ENCODE measurements around the gene ZNF710.

ZNF710 gene

DNA sequence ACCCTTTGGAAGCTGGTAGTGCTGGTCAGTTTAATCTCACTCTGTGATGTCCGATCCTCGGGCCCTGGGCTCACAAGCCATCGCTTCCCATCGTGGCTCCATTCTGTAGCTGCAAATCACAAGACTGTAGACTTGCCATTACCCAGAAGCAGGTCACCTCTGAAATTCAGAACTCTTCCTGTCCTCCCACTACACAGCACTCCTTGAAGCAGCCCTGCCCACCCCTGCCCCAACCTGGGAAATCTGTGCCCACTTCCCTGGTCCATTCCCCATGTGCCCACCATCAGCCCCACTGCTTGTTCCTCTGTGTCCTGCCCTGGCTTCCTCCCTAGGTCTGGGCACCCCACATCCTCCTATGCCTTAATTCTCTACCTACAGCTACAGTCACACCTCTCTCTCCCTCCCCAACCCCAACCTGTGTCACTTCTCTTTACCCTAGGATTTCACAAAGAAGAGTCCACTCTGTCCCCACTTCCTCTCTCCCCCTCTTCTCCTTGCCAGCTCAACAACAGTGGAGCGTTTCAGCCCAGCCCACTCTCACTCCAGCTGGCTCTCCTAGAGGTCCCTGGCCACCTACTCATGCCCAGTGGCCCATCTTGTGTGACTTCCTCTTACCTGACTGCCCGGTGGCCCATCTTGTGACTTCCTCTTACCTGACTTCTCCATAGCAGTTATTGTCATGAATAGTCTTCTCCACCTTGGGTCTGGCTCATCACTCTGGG lies 8.3 kb downstream of the ZNF710 start:
- no peaks in the 10 kb centered on the region for H3K4me1 ChIP-seq (ENCODE audit: control insufficient read depth, insufficient read depth, low read length)
- H3K27me3 ChIP-seq (ENCODE audit: control insufficient read depth, insufficient read depth, low read length): no peaks in the 10 kb centered on the region
- H3K9ac ChIP-seq (ENCODE audit: low read length): no peak overlapping the region
- no peaks in the 10 kb centered on the region for H3K36me3 ChIP-seq (ENCODE audit: control insufficient read depth, insufficient read depth, low read length)
- no peak overlapping the region for H3K4me3 ChIP-seq (ENCODE audit: low read length)
- H3K27ac ChIP-seq (ENCODE audit: low read depth, low read length): no peak overlapping the region

DNA sequence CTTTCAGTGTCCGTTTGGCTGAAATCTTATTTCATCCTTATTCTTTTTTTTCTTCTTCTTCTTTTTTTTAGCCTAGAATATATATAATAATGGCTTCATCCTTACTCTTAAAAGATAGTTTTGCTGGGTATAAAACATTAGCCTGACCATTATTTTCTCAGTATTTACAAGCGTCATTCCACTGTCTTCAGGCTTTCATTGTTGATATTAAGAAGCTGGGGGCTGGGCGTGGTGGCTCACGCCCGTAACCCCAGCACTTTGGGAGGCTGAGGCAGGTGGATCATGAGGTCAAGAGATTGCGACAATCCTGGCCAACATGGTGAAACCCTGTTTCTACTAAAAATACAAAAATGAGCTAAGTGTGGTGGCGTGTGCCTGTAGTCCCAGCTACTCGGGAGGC lies 10.6 kb downstream of the ZNF710 start:
- H3K9ac ChIP-seq (ENCODE audit: low read length): no peak overlapping the region
- no peak overlapping the region for H3K4me3 ChIP-seq (ENCODE audit: low read length)
- no peaks in the 10 kb centered on the region for H3K27me3 ChIP-seq (ENCODE audit: control insufficient read depth, insufficient read depth, low read length)
- H3K27ac ChIP-seq (ENCODE audit: low read depth, low read length): no peak overlapping the region
- no peaks in the 10 kb centered on the region for H3K36me3 ChIP-seq (ENCODE audit: control insufficient read depth, insufficient read depth, low read length)
- no peaks in the 10 kb centered on the region for H3K4me1 ChIP-seq (ENCODE audit: control insufficient read depth, insufficient read depth, low read length)

DNA sequence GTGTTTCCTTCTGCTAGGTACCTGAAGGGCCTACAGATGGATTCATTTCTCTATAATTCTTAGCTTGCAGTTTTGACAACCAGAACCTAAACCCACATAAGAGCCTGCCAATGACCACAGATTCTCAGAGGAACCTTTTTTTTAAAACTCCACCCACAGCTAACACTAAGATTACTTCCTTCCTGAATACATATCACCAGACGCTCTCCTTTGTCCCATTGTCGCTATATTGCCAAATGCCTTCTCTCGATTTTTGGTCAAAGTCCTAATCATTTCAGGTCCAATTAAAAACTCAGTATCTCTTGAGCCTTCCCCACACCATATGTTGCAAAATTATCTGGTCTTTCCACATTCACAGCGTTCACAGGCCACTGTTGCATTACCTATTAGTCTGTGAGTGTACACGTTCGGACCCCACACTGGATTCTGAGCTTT lies 12.4 kb downstream of the ZNF710 start:
- H3K27ac ChIP-seq (ENCODE audit: low read depth, low read length): no peak overlapping the region

DNA sequence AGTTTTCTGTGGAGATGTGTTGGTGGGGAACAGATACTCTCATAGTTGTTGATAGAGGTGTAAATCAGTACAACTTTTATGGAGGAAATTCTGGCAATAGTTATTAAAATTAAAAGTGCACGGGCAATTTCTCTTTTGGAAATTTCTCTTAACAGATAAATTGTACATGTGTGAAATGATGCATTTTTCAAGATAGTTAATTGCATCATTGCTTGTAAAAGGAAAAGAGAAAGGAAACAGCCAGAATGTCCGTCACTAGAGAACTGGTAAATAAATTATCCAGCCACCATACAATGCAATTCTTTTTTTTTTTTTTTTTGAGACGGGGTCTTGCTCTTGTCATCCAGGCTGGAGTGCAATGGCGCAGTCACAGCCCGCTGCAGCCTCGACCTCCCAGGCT lies 14.2 kb downstream of the ZNF710 start:
- Histone ChIP-seq H3K4me1 (ENCODE audit: control insufficient read depth, insufficient read depth, low read length) (no peaks in the 10 kb centered on the region), H3K36me3 (ENCODE audit: control insufficient read depth, insufficient read depth, low read length) (no peaks in the 10 kb centered on the region), H3K27ac (ENCODE audit: low read depth, low read length) (no peak overlapping the region), H3K9ac (ENCODE audit: low read length) (no peak overlapping the region), H3K4me3 (ENCODE audit: low read length) (no peak overlapping the region), H3K27me3 (ENCODE audit: control insufficient read depth, insufficient read depth, low read length) (no peaks in the 10 kb centered on the region)

More for the DNA sequence above, 12.4 kb downstream of the ZNF710 start:
- Histone ChIP-seq H3K36me3 (ENCODE audit: control insufficient read depth, insufficient read depth, low read length) (no peaks in the 10 kb centered on the region), H3K4me3 (ENCODE audit: low read length) (no peak overlapping the region), H3K27me3 (ENCODE audit: control insufficient read depth, insufficient read depth, low read length) (no peaks in the 10 kb centered on the region), H3K4me1 (ENCODE audit: control insufficient read depth, insufficient read depth, low read length) (no peaks in the 10 kb centered on the region), H3K9ac (ENCODE audit: low read length) (no peak overlapping the region)

DNA sequence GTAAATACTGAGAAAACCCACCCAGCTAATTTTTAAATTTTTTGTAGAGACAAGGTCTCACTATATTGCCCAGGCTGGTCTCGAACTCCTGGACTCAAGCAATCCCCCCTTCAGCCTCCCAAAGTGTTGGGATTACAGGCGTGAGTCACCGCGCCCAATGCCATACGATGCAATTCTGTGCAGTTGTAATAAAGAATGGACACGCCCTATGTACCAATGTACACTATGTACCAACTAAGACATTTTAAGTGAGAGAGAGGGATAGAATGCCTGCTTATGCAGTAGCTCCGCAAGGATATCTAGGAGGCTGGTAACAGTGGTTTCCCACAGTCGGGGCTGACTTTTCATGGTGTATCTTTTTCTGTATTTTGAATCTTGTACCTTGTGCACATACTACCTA lies 14.6 kb downstream of the ZNF710 start:
- H3K4me3 ChIP-seq (ENCODE audit: low read length): no peak overlapping the region
- no peak overlapping the region for H3K27ac ChIP-seq (ENCODE audit: low read depth, low read length)
- H3K9ac ChIP-seq (ENCODE audit: low read length): no peak overlapping the region
- H3K36me3 ChIP-seq (ENCODE audit: control insufficient read depth, insufficient read depth, low read length): no peaks in the 10 kb centered on the region
- H3K4me1 ChIP-seq (ENCODE audit: control insufficient read depth, insufficient read depth, low read length): no peaks in the 10 kb centered on the region
- no peaks in the 10 kb centered on the region for H3K27me3 ChIP-seq (ENCODE audit: control insufficient read depth, insufficient read depth, low read length)

DNA sequence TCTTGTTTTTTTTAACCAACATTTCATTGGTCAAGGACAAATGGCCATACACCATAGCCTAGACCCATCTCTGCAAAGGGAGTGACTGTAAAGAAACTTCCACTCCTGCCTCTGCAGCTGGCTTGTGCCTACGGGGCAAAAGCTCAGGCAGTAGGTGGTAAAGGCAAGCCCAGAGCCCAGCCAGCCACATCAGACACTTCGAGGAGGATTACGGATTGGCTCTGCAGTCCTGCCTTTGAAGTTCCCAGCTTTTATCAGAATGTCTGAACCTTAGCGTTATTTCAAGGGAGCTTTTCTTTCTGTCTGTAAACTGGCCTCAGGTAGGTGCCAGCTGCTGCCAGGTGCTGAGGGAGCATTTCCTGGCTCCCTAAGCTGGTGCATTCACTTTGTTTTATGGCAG lies 15.6 kb downstream of the ZNF710 start:
- Histone ChIP-seq H3K9ac (ENCODE audit: low read length) (no peak overlapping the region), H3K4me3 (ENCODE audit: low read length) (no peak overlapping the region), H3K4me1 (ENCODE audit: control insufficient read depth, insufficient read depth, low read length) (no peaks in the 10 kb centered on the region), H3K27me3 (ENCODE audit: control insufficient read depth, insufficient read depth, low read length) (no peaks in the 10 kb centered on the region), H3K36me3 (ENCODE audit: control insufficient read depth, insufficient read depth, low read length) (no peaks in the 10 kb centered on the region), H3K27ac (ENCODE audit: low read depth, low read length) (no peak overlapping the region)

DNA sequence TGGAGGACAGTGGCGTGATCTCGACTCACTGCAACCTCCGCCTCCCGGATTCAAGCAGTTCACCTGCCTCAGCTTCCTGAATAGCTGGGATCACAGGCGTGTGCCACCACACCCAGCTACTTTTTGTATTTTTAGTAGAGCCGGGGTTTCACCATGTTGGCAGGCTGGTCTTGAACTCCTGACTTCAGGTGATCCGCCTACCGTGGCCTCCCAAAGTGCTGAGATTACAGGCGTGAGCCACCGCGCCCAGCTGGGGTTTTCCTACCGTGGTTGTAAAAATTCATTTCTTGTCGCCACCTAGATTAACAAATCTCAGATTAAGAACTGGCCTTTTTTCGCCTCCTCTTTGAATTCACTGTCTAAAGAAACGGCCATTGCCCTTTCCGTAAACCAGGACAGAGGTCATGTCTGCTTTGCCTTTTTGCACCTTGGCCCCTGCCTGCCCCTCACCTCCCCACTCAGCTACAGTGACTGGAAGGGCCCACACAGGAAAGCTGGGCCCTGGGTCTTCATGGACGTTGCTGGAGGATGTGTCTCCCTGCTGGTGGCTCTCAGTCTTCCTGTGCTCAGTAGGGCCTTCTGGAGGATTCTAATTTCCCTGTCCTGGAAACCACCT lies 17.2 kb downstream of the ZNF710 start:
- Histone ChIP-seq H3K4me1 (ENCODE audit: control insufficient read depth, insufficient read depth, low read length) (no peaks in the 10 kb centered on the region), H3K4me3 (ENCODE audit: low read length) (no peak overlapping the region), H3K36me3 (ENCODE audit: control insufficient read depth, insufficient read depth, low read length) (no peaks in the 10 kb centered on the region), H3K27ac (ENCODE audit: low read depth, low read length) (no peak overlapping the region), H3K9ac (ENCODE audit: low read length) (no peak overlapping the region), H3K27me3 (ENCODE audit: control insufficient read depth, insufficient read depth, low read length) (no peaks in the 10 kb centered on the region)

DNA sequence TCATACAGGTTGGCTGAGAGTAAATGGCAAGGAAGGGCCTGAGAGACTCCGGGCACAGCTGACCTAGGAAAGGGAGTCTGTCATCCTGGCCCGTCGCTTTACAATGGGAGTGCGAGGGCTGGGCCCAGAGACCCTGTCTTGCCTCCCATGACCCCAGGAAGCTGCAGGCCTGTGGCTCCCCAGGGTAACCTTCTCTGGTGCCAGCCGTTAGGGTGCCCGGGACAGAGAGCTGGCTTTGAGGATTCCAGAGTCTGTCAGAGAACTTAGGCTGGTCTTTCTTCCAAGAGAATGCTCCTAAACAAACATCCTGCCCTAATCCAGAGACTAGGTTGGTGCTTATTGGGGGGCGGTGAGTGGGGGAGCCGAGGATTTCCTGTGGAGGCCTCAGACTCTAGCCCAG lies 18.5 kb downstream of the ZNF710 start:
- no peak overlapping the region for H3K4me3 ChIP-seq (ENCODE audit: low read length)
- H3K27me3 ChIP-seq (ENCODE audit: control insufficient read depth, insufficient read depth, low read length): no peaks in the 10 kb centered on the region
- H3K4me1 ChIP-seq (ENCODE audit: control insufficient read depth, insufficient read depth, low read length): no peaks in the 10 kb centered on the region
- peak overlapping the region; percentile 8 for H3K27ac ChIP-seq (ENCODE audit: low read depth, low read length)
- no peaks in the 10 kb centered on the region for H3K36me3 ChIP-seq (ENCODE audit: control insufficient read depth, insufficient read depth, low read length)
- H3K9ac ChIP-seq (ENCODE audit: low read length): no peak overlapping the region

DNA sequence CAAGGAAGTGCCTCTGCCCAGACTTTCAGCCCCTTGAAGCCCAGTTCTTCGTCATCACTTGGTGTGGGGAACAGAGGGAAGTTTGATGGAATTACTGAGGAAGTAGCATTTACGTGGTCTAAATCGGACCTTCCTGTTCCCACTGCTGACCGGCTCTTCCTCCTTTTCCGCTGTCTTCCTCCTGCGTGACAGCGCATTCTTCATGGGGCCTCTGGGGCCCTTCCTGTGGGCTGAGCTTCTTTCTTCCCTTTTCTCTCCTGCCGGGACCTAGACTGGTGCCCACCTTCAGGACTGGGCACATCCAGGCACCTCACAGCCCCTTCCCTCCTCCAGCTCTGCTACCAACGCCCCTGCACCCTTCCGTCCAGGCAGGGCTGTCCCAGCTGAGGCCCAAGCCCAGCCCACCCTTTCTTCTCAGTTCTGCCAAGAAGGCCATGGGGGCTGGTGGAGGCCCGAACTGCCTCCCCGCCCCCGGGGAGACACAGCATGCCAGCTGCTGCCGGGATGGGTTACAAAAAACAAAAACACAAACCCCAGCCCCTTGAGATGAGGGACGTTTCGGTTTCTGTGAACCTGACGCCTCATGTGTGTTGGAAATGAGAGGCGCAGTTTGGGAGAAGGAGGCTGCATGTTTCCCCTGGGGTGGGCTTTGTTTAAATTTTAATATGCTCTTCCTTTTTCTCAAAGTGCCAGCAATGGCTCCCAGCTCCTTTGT lies 19.1 kb downstream of the ZNF710 start:
- Histone ChIP-seq H3K4me1 (ENCODE audit: control insufficient read depth, insufficient read depth, low read length) (no peaks in the 10 kb centered on the region), H3K27me3 (ENCODE audit: control insufficient read depth, insufficient read depth, low read length) (no peaks in the 10 kb centered on the region), H3K36me3 (ENCODE audit: control insufficient read depth, insufficient read depth, low read length) (no peaks in the 10 kb centered on the region), H3K27ac (ENCODE audit: low read depth, low read length) (no peak overlapping the region), H3K9ac (ENCODE audit: low read length) (no peak overlapping the region), H3K4me3 (ENCODE audit: low read length) (no peak overlapping the region)

DNA sequence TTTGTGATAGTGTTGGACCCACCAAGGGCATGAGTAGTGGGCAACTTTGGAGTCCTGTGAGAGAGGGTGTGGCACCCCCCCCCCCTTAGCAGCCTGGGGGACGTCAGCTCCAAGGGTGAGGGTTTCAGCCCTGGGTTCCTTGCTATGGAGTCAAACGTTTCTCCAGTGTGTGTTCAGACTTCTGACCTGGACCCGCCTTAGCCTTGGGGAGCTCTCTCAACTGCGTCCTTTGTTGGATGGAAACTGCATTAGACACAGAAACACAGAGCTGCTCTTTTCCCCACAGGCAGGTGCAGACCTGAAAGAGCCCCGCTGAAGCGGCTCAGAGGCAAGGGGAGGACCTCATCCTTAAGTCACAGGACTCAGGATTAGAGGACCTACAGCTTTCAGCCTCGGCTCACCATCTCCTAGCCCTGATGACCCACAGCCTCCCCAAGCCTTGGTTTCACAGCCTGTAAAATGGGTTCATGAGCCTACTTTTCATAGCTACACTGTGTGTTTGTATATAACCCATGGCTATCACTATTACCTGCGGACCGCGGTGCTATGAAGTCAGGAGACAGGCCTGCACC lies 19.9 kb downstream of the ZNF710 start:
- no peaks in the 10 kb centered on the region for H3K4me1 ChIP-seq (ENCODE audit: control insufficient read depth, insufficient read depth, low read length)
- no peaks in the 10 kb centered on the region for H3K27me3 ChIP-seq (ENCODE audit: control insufficient read depth, insufficient read depth, low read length)
- H3K4me3 ChIP-seq (ENCODE audit: low read length): no peak overlapping the region
- no peak overlapping the region for H3K27ac ChIP-seq (ENCODE audit: low read depth, low read length)
- H3K9ac ChIP-seq (ENCODE audit: low read length): no peak overlapping the region
- no peaks in the 10 kb centered on the region for H3K36me3 ChIP-seq (ENCODE audit: control insufficient read depth, insufficient read depth, low read length)

DNA sequence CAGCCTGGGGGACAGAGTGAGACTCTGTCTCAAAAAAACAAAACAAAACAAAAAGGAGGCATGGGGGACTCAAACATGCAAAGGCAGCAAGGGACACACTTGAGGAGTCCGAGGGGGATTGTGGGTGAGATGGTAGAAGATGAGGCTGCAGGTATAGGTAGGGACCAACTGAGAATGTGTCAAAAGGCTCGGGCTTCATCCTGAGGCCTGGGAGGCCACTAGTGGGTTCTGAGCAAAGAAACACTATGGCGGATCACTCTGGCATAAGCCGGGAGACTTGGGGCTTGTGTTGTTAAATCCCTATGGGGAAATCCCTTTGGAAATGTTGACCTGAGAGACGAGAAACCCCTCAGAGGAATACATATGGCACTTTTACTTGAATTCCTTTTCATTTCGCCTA lies 21.2 kb downstream of the ZNF710 start:
- Histone ChIP-seq H3K4me3 (ENCODE audit: low read length) (no peak overlapping the region), H3K9ac (ENCODE audit: low read length) (no peak overlapping the region), H3K27me3 (ENCODE audit: control insufficient read depth, insufficient read depth, low read length) (no peaks in the 10 kb centered on the region), H3K4me1 (ENCODE audit: control insufficient read depth, insufficient read depth, low read length) (no peaks in the 10 kb centered on the region), H3K27ac (ENCODE audit: low read depth, low read length) (no peak overlapping the region), H3K36me3 (ENCODE audit: control insufficient read depth, insufficient read depth, low read length) (no peaks in the 10 kb centered on the region)

DNA sequence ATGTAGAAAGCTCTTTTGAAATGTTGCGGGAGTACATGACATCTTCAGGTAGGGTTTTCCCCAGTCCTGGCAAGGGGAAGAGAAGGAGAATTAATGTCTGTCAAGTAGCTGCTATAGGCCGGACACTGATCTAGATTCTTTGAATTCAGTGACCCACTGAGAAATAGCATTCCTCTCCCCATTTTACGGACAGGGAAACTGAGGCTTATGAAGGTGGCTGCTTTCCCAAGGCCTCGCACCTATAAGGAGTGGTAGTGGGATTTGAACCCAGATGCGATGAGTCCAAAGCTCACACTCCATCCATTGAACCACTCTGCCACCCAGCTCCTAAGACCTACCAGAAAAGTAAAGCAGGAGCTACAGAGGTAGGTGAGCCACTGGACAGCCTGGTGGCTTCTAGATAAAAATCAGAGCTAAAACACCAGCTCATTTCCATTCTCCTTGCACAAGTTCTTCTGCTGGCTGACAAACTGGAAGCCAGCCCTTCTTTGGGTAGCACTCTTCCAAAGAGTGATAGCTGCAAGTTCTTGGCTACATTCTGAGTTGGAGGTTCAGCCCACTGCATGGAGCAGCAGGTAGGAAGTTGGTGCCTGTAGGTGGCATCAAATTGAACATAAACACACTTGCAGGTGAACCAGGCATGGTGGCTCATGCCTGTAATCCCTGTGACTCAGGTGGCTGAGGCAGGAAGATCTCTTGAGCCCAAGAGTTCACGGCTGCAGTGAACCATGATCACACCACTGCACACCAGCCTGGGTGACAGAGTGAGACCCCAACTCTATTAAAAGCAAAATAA lies 22.0 kb downstream of the ZNF710 start:
- H3K27ac ChIP-seq (ENCODE audit: low read depth, low read length): no peak overlapping the region
- H3K27me3 ChIP-seq (ENCODE audit: control insufficient read depth, insufficient read depth, low read length): no peaks in the 10 kb centered on the region
- H3K4me3 ChIP-seq (ENCODE audit: low read length): no peak overlapping the region
- no peak overlapping the region for H3K9ac ChIP-seq (ENCODE audit: low read length)
- H3K4me1 ChIP-seq (ENCODE audit: control insufficient read depth, insufficient read depth, low read length): no peaks in the 10 kb centered on the region
- no peaks in the 10 kb centered on the region for H3K36me3 ChIP-seq (ENCODE audit: control insufficient read depth, insufficient read depth, low read length)

Data from rectal smooth muscle tissue (tissue), 1 donor.